Activated gamma-delta T cell (primary cell): Measurements from ENCODE around the gene ACSS3.

ENCODE experiments used
- DNase-seq: peaks from one replicate; lab custom pipeline; 2025; lab: John Stamatoyannopoulos, UW

Gene ACSS3

DNA sequence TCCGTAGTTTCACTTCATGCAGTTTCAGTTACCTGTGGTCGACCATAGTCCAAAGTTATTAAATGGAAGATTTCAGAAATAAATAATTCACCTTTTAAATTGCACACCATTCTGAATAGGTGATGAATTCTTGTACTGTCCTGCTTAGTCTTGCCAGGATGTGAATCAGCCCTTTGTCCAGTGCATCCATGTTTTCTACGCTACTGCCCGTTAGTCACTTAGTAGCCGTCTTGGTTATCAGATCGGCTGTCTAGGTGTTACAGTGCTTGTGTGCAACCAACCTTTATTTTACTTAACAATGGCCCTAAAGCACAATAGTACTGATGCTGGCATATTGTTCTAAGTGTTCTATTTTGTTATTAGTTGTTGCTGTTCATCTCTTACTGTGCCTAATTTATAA, 146.7 kb downstream of the ACSS3 start:
- DNase-seq = no peak

GRCh38 chr12:81229759-81230158, 151.9 kb downstream of the ACSS3 start:
- no peak for DNase-seq

DNA sequence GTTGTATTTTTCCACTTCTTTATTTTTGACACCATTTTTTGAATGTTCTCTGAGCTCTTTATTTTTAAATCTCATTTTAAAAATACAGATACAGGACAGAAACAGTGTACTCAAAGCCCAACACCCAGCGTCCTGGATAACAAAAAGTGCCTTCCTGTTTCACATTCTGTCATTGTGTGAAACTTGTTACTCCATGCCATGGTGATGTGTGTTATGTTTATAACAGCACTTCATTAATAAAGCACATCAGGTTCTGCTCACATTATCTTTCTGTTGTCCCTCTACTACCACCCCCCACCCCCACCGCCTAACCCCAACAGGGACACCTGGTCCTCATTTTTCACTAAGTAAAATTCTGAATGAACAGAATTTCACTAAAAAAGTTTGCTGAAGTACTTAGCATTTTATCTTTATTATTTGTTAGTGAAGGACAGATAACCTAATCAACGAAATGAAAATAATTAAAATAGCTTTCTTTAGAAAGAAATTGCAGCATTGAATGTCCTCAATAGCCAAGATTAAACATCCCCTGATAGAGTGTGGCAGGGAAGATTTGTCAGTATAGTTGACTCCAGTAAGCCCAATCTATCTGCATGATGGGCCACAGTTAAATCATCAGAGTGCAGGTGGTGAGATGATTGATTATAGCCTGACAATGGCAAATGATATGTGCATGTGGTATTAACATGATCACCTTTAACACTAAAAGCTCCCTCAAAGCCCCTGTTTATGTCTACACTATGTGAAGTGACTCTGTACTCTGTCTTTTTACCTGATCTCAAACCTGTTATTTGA, 153.9 kb downstream of the ACSS3 start:
- no peak for DNase-seq

DNA sequence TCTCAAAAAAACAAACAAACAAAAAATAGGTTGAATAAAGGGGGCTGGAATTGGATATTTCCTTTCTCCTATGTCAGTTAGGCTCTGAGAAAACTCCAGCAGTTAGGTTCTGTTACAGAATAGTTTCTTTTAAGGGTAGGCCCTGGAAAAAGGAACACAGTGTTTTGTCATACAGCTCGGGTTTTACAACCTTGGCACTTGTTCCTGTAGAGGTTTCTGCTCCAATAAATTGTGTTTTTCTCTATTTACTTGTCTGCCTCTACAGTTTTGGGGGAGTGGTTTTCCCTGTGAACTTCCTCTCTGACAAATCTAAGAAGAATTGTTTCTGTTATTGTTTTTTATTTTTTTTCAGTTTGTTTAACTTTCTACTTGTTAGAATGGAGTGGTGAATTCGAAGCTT, 167.6 kb downstream of the ACSS3 start:
- DNase-seq = no peak

GRCh38 chr12:81245907-81246570, 168.2 kb downstream of the ACSS3 start:
- no peak for DNase-seq

DNA sequence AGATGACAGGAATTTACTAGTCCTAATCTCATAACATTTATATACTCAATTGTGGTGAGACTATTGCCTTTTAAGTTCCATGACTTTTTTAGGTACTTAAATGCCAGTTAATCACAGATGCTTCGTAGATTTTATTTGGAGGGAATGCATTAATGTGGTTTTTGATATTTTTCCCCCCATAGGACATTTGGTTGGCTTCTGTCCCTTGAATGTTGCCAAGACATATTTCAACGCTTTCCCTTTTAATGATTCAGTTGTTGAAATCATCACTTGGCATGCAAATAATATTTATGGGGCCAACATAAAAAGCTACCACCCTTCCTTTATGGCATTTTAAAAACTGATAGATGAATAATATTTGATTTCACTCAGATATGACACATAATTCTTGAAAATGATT, 172.1 kb downstream of the ACSS3 start:
- DNase-seq = no peak

- no peak for DNase-seq
Measured at GRCh38 chr12:81252228-81252627, 174.3 kb downstream of the ACSS3 start.

DNA sequence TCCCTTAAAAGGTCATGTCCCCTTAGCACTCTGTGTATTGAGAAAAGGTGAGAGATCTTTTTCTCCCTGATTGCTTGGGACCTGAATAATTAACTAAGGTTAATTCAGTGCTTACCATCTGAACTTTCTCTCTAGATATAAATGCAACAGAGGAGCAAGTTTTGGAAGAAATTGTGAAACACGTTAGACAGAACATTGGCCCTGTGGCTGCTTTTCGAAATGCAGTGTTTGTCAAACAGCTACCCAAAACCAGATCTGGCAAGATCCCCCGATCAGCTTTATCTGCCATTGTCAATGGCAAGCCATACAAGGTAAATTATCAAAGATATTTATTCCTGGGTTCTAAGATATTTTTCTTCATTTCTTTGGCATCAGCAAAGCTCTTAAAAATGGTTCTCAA, 175.5 kb downstream of the ACSS3 start:
- DNase-seq = no peak

DNA sequence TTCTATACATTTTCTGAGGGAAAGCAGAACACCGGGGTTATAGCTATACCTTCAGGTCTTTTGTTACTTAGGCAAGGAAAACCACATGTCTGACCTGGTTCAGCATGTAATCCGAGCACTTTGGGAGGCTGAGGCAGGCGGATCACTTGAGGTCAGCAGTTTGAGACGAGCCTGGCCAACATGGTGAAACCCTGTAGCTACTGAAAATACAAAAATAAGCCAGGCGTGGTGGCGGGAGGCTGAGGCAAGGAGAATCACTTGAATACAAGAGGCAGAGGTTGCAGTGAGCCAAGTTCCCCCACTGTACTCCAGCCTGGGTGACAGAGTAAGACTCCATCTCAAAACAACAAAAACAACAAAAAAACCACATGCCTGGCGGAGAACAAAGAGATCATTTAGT, 177.6 kb downstream of the ACSS3 start:
- no peak for DNase-seq

DNA sequence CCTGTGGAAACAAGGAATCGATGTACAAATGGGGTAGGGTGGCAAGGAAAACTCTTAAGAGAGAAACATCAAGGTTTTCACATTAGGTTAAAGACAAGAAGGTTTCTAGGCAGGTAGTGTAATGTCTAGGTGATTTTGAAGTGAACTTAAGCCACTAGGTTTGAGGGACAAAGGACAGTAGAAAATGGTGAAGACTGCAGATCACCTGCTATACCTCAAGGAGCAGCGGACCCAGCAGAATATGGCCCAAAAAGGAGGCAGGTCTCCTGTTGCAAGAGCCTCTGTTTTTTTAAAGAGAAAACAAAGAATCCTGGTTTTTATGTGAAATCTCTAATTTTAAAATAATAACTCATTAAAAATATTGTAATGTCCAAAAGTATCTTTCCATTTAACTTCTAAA, 178.1 kb downstream of the ACSS3 start:
- DNase-seq = no peak

DNA sequence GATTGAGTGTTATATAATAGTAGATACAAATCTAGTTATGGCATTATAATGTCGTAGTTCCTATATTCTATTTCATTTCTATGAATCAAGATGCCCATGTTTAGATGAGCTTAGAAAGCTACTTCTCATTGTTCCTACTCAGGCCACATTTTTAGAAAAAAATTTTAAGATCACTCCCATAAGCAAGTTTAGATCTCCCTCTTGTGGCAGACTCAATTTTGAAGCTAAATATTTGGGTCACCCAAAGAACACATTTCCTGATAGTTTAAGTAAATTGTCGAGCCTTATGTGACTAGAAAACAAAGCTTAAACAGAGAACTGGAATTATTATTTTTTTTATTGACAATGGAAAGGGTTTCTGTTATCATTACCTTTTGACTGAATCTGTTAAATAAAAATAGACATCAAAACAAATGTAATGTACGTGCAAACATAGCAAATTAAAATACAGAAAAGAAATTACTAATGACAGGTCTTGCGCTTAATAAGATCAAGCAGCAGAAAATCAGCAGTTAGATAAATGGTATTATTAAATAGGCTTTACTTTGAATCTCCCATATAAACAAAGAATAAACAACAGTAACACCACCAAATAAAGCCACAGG, 180.2 kb downstream of the ACSS3 start:
- DNase-seq = no peak

- no peak for DNase-seq
Measured at GRCh38 chr12:81259360-81259759, 181.5 kb downstream of the ACSS3 start.

- no peak for DNase-seq
Measured at GRCh38 chr12:81261508-81262207, 183.8 kb downstream of the ACSS3 start.

DNA sequence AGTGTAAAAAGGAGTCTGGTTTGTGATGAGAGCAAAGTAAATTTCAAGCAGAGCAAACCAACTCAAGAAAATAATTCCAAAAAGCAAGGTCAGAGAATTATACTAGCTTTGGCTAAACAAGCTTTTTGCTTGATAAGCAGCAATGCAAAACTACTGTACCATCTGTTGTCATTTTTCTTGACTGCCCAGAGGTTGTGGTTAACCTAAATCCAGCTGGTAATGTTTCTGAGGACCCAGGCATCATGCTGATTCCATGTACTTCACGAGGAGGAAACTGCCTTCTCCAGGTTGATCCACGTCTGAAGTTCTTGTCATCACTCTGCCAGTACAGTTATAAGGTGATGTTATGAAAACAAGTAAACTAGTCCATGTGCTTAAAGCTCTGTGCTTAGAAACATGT, 185.2 kb downstream of the ACSS3 start:
- no peak for DNase-seq

GRCh38 chr12:81270385-81270784, 192.5 kb downstream of the ACSS3 start:
- no peak for DNase-seq

GRCh38 chr12:81274637-81275529, 197.0 kb downstream of the ACSS3 start:
- no peak for DNase-seq

GRCh38 chr12:81284137-81284536, 206.3 kb downstream of the ACSS3 start:
- no peak for DNase-seq

DNA sequence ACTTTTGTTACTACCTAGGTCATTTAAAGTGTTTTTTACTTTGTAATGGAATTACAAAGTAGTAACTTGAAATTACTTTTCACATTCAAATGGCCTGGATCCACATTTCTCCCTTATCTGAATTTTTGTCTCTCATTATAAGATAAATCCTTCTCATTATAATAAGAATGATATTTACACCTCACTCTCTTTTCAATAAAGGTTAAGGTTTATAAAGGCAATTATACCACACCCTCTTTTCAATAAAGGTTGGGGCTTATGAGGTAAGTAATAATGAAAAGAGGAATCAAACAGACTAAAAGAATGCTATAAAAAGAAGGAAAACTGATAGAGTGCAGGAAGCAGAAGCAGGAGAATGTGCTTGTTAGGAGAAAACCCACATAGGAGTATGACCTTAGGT, 210.8 kb downstream of the ACSS3 start:
- DNase-seq = no peak

DNA sequence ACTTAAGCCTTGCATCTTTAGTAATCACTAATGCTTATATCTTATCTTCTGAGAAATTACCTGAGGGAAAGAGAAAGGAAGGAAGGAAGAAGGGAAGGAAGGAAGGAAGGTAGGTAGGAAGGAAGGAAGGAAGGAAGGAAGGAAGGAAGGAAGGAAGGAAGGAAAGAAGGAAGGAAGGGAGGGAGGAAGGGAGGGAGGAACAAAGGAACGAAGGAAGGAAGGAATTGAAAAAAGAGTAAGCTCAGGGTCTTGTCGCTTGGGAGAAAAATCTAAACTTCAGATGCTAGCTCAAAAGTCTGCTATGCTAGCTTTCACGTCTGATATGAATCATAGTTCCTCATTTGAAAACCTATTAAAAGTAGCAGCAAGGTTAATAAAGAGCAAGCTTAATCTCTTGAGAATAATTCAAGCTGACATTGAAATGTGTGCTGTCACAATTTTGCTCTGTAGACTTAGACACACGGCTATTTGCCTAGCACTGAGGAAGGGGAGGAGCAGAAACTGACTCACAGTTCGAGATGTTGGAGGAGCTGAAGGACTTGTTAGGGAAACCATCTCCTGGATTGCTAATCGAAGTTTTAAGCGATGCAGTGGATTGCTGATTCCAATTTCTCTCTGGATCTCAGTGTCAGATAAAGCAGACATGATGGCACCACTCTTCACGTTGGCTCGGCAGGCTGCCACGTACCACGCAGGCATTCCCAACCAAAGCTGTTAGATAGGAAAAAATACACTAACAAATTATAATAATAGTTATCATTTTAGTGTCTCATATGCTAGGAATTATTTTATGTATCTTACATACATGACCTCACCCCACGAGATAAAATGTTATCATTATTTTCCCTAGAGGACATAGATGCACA, 216.7 kb downstream of the ACSS3 start:
- no peak for DNase-seq

DNA sequence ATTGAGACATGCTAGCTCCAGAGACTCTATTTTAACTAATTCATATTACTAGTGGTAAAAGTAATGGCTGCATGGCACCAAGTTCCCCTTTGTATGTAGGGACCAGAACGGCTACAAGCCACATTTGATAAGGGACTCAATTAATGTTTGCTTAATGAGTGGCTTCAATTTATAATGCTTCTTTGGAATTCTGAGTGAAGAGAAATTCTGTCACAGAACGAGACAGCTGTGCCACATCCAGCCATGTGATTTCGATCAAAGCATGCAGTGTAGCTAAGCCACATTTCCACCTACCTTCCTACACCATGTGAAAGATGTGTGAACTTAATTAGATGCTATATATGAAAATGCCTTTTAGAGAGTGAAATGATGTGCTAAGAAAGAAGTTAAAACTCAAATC, 217.4 kb downstream of the ACSS3 start:
- DNase-seq = no peak
